Measurements from ENCODE around the gene PREP.

- TF ChIP-seq CTCF (IDR thresholded peaks at IDR 0.05): no peak
- TF ChIP-seq CHD2 (IDR thresholded peaks at IDR 0.05; ENCODE audit: low read length, partially characterized antibody): no peak
- no peak for TF ChIP-seq SIN3A (IDR thresholded peaks at IDR 0.05; ENCODE audit: borderline replicate concordance, low read depth, low read length)
- TF ChIP-seq, protein P1, sequence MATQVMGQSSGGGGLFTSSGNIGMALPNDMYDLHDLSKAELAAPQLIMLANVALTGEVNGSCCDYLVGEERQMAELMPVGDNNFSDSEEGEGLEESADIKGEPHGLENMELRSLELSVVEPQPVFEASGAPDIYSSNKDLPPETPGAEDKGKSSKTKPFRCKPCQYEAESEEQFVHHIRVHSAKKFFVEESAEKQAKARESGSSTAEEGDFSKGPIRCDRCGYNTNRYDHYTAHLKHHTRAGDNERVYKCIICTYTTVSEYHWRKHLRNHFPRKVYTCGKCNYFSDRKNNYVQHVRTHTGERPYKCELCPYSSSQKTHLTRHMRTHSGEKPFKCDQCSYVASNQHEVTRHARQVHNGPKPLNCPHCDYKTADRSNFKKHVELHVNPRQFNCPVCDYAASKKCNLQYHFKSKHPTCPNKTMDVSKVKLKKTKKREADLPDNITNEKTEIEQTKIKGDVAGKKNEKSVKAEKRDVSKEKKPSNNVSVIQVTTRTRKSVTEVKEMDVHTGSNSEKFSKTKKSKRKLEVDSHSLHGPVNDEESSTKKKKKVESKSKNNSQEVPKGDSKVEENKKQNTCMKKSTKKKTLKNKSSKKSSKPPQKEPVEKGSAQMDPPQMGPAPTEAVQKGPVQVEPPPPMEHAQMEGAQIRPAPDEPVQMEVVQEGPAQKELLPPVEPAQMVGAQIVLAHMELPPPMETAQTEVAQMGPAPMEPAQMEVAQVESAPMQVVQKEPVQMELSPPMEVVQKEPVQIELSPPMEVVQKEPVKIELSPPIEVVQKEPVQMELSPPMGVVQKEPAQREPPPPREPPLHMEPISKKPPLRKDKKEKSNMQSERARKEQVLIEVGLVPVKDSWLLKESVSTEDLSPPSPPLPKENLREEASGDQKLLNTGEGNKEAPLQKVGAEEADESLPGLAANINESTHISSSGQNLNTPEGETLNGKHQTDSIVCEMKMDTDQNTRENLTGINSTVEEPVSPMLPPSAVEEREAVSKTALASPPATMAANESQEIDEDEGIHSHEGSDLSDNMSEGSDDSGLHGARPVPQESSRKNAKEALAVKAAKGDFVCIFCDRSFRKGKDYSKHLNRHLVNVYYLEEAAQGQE (IDR thresholded peaks at IDR 0.05; ENCODE audit: low read depth, low read length): no peak
- TF ChIP-seq EZH2phosphoT487 (IDR thresholded peaks at IDR 0.05; ENCODE audit: borderline replicate concordance, low read depth): no peak
- no peak for TF ChIP-seq POLR2AphosphoS5 (IDR thresholded peaks at IDR 0.05; ENCODE audit: low read depth, low read length)
- TF ChIP-seq YY1 (IDR thresholded peaks at IDR 0.05; ENCODE audit: low read depth): no peak
- no peak for TF ChIP-seq RAD21 (IDR thresholded peaks at IDR 0.05; ENCODE audit: low read length)
- no peak for TF ChIP-seq GATA2 (CRISPR knock-in tag; IDR thresholded peaks at IDR 0.05)
- TF ChIP-seq JUND (IDR thresholded peaks at IDR 0.05): no peak
- no peak for TF ChIP-seq TAF1 (IDR thresholded peaks at IDR 0.05; ENCODE audit: borderline replicate concordance, low read depth, low read length)
- no peak for TF ChIP-seq RXRA (IDR thresholded peaks at IDR 0.05; ENCODE audit: borderline replicate concordance, low read depth)
Observed at GRCh38 chr6:105269390-105269789, 133.5 kb downstream of the PREP start.

Data from SK-N-SH (cell line).